ENCODE results near the gene SSTR3.

SSTR3 gene

DNA sequence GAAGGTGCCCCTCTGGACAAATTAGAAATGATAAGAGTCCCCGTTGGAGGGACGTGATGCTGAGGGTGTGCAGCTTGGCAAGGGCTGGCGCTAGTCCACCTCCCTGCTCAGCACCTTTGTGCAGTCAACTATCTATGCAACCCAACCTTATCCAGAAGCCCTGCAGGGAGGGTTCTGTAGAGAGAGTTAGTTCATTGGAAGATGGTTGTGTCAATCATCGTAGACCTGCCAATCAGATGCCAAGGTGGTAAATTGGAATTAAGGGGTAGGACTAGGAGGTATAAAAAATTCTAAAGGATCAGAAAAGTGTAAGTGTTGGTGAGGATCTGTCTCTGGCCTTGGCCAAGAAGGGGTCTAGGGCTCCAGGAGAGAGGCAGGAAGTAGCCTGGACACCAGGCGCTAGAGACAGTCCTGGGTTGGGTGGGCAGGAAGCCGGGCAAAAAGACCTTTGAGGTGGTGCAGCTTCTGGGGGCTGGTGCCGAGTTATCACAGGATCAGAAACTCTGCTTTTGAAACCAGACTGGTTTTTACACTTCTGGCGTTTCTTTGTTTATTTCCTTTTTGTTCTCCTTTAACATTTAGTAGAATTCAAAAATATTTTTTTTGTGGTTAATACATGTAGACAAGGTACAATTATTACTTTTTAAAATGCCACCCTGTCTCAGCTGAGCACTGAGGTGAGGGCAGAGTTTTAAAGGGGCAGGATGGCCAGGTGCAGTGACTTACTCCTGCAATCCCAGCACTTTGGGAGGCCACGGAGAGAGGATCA lies 25.9 kb downstream of the SSTR3 start:
- DNase-seq, result peak; percentile 68
- H3F3A ChIP-seq (ENCODE audit: insufficient read depth, low read length), result 0 out of 2 replicates have a peak, but pooled peaks cover 7% of the 10 kb centered on the region
- no peak overlapping the region for H3K9ac ChIP-seq (ENCODE audit: low read length)
- H3K27ac ChIP-seq (ENCODE audit: low read length), result no peak overlapping the region
- no peak overlapping the region for H2AFZ ChIP-seq (ENCODE audit: low read length)
- H3K4me2 ChIP-seq (ENCODE audit: low read depth, low read length), result peak overlapping the region; percentile 18; the same call in 1 of the 2 replicates
- H3K27me3 ChIP-seq (replicated peaks; ENCODE audit: insufficient read depth, low read length), result no peaks in the 10 kb centered on the region
- peaks cover 8% of the 10 kb centered on the region; the same call in 1 of the 2 replicates for H3K4me1 ChIP-seq (ENCODE audit: low read length)
- H3K79me2 ChIP-seq (ENCODE audit: low read length), result no peaks in the 10 kb centered on the region
- H3K36me3 ChIP-seq (replicated peaks; ENCODE audit: insufficient read depth, low read length), result no peaks in the 10 kb centered on the region
- peak overlapping the region; percentile 5; the same call in 1 of the 2 replicates for H3K4me3 ChIP-seq (ENCODE audit: low read length)
- H4K20me1 ChIP-seq (ENCODE audit: insufficient read depth, low read length), result no peaks in the 10 kb centered on the region
- H3K9me3 ChIP-seq (replicated peaks; ENCODE audit: insufficient read depth, low read length), result no peaks in the 10 kb centered on the region
- H3K9me2 ChIP-seq (replicated peaks; ENCODE audit: insufficient read depth, low read length), result no peaks in the 10 kb centered on the region
- TF ChIP-seq, protein P1, sequence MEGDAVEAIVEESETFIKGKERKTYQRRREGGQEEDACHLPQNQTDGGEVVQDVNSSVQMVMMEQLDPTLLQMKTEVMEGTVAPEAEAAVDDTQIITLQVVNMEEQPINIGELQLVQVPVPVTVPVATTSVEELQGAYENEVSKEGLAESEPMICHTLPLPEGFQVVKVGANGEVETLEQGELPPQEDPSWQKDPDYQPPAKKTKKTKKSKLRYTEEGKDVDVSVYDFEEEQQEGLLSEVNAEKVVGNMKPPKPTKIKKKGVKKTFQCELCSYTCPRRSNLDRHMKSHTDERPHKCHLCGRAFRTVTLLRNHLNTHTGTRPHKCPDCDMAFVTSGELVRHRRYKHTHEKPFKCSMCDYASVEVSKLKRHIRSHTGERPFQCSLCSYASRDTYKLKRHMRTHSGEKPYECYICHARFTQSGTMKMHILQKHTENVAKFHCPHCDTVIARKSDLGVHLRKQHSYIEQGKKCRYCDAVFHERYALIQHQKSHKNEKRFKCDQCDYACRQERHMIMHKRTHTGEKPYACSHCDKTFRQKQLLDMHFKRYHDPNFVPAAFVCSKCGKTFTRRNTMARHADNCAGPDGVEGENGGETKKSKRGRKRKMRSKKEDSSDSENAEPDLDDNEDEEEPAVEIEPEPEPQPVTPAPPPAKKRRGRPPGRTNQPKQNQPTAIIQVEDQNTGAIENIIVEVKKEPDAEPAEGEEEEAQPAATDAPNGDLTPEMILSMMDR (IDR thresholded peaks at IDR 0.05; ENCODE audit: low read length), result no peak
- no peak for TF ChIP-seq EZH2 (optimal IDR thresholded peaks at IDR 0.05; ENCODE audit: low read depth, low read length)
- no peak for TF ChIP-seq EZH2phosphoT487 (IDR thresholded peaks at IDR 0.05; ENCODE audit: low read length)

DNA sequence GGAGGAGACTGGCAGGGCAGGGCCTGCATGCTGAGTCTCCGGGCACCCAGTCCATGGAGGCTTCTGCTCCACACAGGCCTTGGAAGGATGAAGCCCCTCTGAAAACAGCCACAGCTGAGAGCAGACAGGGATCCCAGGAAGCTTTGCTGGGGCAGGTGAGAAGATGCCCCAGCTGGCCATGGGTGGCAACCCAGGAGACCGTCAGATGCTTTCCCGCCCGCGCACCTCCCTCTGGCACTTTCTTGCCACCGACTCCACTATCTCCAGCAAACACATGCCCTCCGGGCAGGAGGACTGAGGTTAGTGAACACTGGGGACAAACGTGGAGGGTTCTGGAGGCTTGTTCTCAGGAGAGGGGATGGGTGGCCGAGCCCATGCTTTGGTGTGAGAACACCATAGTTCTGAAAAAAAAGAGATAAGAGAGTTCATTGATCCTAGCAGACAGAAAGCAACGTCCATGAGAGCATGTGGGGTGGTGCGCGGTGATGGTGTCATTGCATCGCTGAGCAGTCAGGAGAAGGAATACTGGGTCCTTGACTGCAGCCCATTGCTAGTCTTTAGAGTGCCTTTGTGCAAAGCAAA lies 26.5 kb downstream of the SSTR3 start:
- Histone ChIP-seq H4K20me1 (ENCODE audit: insufficient read depth, low read length) (no peaks in the 10 kb centered on the region), H3K4me2 (ENCODE audit: low read depth, low read length) (no peak overlapping the region), H3K9me3 (replicated peaks; ENCODE audit: insufficient read depth, low read length) (no peaks in the 10 kb centered on the region), H3K4me3 (ENCODE audit: low read length) (no peak overlapping the region), H3K9me2 (replicated peaks; ENCODE audit: insufficient read depth, low read length) (no peaks in the 10 kb centered on the region), H3K9ac (ENCODE audit: low read length) (no peak overlapping the region), H3K27ac (ENCODE audit: low read length) (no peak overlapping the region), H3K4me1 (ENCODE audit: low read length) (peaks cover 8% of the 10 kb centered on the region; the same call in 1 of the 2 replicates), H3K36me3 (replicated peaks; ENCODE audit: insufficient read depth, low read length) (no peaks in the 10 kb centered on the region), H3F3A (ENCODE audit: insufficient read depth, low read length) (0 out of 2 replicates have a peak, but pooled peaks cover 7% of the 10 kb centered on the region), H2AFZ (ENCODE audit: low read length) (no peak overlapping the region), H3K27me3 (replicated peaks; ENCODE audit: insufficient read depth, low read length) (no peaks in the 10 kb centered on the region), H3K79me2 (ENCODE audit: low read length) (no peaks in the 10 kb centered on the region)
- no peak for DNase-seq
- TF ChIP-seq EZH2phosphoT487 (IDR thresholded peaks at IDR 0.05; ENCODE audit: low read length) (no peak), EZH2 (optimal IDR thresholded peaks at IDR 0.05; ENCODE audit: low read depth, low read length) (no peak)
- TF ChIP-seq, protein P1 (IDR thresholded peaks at IDR 0.05; ENCODE audit: low read length), result no peak

DNA sequence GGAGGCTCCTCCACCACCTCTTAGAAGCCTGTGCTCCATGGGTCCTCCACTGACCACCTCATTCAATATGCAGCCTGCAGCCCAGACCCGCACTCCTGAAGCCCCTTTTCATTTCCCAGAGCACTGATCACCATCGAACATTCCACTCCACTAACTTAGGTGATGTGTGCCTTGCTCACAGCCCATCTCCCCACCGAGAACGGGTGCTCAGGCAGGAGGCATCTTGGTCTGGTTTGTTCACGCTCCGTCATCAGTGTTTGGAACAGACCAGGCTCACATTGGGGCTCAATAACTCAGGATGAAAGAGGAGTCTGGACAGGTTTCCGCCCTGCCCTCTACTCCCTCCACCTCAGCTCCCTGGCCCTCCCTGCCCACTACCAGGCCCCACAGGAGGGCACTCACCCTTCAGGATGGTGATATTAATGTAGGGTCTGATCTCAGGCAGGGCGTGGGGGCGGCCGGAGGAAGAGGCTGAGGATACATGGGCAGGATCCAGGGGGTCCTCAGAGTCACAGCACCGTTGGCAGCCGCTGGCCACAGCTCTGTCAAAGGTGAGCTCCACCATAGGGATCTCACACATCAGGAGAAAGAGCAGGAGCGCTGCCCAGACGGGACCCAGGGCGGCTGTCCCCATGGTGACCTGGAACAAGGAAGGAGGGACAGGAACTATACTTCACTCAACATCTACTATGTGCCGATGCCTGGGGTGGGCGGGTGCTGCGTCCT lies 27.3 kb downstream of the SSTR3 start:
- H4K20me1 ChIP-seq (ENCODE audit: insufficient read depth, low read length), result no peaks in the 10 kb centered on the region
- H3K9me3 ChIP-seq (replicated peaks; ENCODE audit: insufficient read depth, low read length), result no peaks in the 10 kb centered on the region
- no peak overlapping the region for H3K4me3 ChIP-seq (ENCODE audit: low read length)
- TF ChIP-seq, protein P1 (IDR thresholded peaks at IDR 0.05; ENCODE audit: low read length), result no peak
- TF ChIP-seq EZH2phosphoT487 (IDR thresholded peaks at IDR 0.05; ENCODE audit: low read length) (no peak), EZH2 (optimal IDR thresholded peaks at IDR 0.05; ENCODE audit: low read depth, low read length) (no peak)
- H3K79me2 ChIP-seq (ENCODE audit: low read length), result no peaks in the 10 kb centered on the region
- H3K9me2 ChIP-seq (replicated peaks; ENCODE audit: insufficient read depth, low read length), result no peaks in the 10 kb centered on the region
- H3K27ac ChIP-seq (ENCODE audit: low read length), result no peak overlapping the region
- no peak overlapping the region for H2AFZ ChIP-seq (ENCODE audit: low read length)
- no peak overlapping the region for H3K9ac ChIP-seq (ENCODE audit: low read length)
- no peaks in the 10 kb centered on the region for H3K36me3 ChIP-seq (replicated peaks; ENCODE audit: insufficient read depth, low read length)
- H3K4me2 ChIP-seq (ENCODE audit: low read depth, low read length), result no peak overlapping the region
- H3F3A ChIP-seq (ENCODE audit: insufficient read depth, low read length), result 0 out of 2 replicates have a peak, but pooled peaks cover 7% of the 10 kb centered on the region
- no peaks in the 10 kb centered on the region for H3K27me3 ChIP-seq (replicated peaks; ENCODE audit: insufficient read depth, low read length)
- no peak for DNase-seq
- peaks cover 8% of the 10 kb centered on the region; the same call in 1 of the 2 replicates for H3K4me1 ChIP-seq (ENCODE audit: low read length)

All from MM.1S (cell line).